Measurements from ENCODE around the gene AGBL4. TPM values are rescaled to one million over a fixed set of nuclear protein-coding genes. Genes with fewer than 3 reads are reported as not detected.

Gene AGBL4
- total RNA-seq, 1 donor from 2014 or later, result 0.39 TPM

DNA sequence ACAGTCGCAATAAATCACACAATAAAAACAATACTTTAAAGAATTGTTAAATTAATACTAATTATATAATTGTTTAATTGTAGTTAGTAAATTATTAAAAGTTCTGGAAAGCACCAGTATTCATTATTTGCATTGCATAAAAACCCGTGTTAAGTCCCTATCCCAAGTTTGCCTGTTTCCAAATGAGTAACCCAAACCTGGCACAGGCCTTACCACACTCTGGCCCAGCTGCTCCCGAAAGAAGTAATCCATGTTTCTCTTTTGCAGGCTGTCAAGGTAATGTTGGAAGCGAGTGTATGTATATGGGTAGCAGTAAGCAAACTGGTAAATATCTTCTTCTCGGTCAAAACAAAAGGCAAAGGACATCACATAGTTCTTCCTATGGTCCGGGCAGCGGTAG is 978.4 kb downstream of the AGBL4 start:
- Mint-ChIP-seq H3K27me3 (no peaks in the 10 kb centered on the region), H3K9me3 (no peaks in the 10 kb centered on the region), H3K36me3 (no peaks in the 10 kb centered on the region), H3K4me1 (ENCODE audit: unreplicated experiment) (no peaks in the 10 kb centered on the region), H3K4me3 (no peak overlapping the region), H3K27ac (no peak overlapping the region)
- TF ChIP-seq, protein P1, sequence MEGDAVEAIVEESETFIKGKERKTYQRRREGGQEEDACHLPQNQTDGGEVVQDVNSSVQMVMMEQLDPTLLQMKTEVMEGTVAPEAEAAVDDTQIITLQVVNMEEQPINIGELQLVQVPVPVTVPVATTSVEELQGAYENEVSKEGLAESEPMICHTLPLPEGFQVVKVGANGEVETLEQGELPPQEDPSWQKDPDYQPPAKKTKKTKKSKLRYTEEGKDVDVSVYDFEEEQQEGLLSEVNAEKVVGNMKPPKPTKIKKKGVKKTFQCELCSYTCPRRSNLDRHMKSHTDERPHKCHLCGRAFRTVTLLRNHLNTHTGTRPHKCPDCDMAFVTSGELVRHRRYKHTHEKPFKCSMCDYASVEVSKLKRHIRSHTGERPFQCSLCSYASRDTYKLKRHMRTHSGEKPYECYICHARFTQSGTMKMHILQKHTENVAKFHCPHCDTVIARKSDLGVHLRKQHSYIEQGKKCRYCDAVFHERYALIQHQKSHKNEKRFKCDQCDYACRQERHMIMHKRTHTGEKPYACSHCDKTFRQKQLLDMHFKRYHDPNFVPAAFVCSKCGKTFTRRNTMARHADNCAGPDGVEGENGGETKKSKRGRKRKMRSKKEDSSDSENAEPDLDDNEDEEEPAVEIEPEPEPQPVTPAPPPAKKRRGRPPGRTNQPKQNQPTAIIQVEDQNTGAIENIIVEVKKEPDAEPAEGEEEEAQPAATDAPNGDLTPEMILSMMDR (conservative IDR thresholded peaks at IDR 0.05), result no peak
- DNase-seq (ENCODE audit: extremely low spot score, unreplicated experiment), result no peak

- DNase-seq (ENCODE audit: extremely low spot score, unreplicated experiment), result no peak
- Mint-ChIP-seq H3K27me3 (no peaks in the 10 kb centered on the region), H3K27ac (no peak overlapping the region), H3K9me3 (no peaks in the 10 kb centered on the region), H3K4me1 (ENCODE audit: unreplicated experiment) (no peaks in the 10 kb centered on the region), H3K36me3 (no peaks in the 10 kb centered on the region), H3K4me3 (no peak overlapping the region)
- TF ChIP-seq, protein P1 (conservative IDR thresholded peaks at IDR 0.05), result no peak
Measured at GRCh38 chr1:49036700-49037099, 987.1 kb downstream of the AGBL4 start.

DNA sequence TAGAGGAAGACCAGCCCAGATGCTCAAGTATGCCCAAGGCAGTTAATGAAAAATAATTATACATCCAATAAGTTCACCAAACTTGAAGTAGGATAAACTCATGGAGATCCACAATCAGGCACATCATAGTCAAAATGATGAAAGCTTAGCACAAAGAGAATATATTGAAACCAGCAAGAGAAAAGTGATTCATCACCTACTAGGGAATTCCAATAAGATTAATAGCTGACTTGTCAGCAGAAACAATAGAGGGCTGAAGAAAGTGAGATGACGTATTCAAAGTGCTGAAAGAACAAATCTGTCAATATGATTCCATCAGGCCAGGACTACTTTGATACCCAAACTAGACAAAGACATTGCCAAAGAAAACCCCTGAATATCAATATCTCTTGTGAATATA is 995.4 kb downstream of the AGBL4 start:
- no peak overlapping the region for H3K27ac Mint-ChIP-seq
- H3K36me3 Mint-ChIP-seq, result no peaks in the 10 kb centered on the region
- H3K9me3 Mint-ChIP-seq, result peaks cover 12% of the 10 kb centered on the region
- H3K4me3 Mint-ChIP-seq, result no peak overlapping the region
- TF ChIP-seq, protein P1 (conservative IDR thresholded peaks at IDR 0.05), result no peak
- H3K27me3 Mint-ChIP-seq, result no peaks in the 10 kb centered on the region
- no peaks in the 10 kb centered on the region for H3K4me1 Mint-ChIP-seq (ENCODE audit: unreplicated experiment)
- no peak for DNase-seq (ENCODE audit: extremely low spot score, unreplicated experiment)

DNA sequence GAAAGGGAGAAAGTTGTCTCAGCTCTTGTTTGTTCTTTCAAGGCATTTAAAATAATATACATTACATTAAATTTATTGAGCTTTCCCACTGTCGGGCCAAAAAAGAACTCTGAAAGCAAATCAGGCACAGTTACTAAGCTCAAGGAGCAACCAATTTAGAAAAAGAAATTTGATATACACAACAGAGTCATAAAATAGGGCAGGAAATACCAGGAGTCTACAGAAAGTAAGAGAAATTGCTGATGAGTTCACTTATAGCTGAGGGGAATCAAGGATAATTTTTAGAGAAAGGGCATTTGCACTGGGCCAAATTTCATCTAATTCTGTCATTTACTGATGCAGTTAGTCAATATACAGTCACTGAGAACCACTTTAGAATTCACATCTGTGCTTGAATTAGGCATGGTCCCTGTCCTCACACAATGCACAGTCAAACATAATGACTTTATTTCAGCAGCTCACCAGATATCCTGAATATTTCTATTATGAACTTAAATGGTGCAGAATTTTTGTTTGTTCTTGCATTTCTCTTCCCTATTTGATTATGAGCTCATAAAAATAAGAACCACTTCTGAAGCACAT is 997.4 kb downstream of the AGBL4 start:
- Mint-ChIP-seq H3K27me3 (no peaks in the 10 kb centered on the region), H3K9me3 (peaks cover 12% of the 10 kb centered on the region), H3K27ac (no peak overlapping the region), H3K36me3 (no peaks in the 10 kb centered on the region), H3K4me1 (ENCODE audit: unreplicated experiment) (no peaks in the 10 kb centered on the region), H3K4me3 (no peak overlapping the region)
- TF ChIP-seq, protein P1 (conservative IDR thresholded peaks at IDR 0.05), result no peak
- DNase-seq (ENCODE audit: extremely low spot score, unreplicated experiment), result no peak

DNA sequence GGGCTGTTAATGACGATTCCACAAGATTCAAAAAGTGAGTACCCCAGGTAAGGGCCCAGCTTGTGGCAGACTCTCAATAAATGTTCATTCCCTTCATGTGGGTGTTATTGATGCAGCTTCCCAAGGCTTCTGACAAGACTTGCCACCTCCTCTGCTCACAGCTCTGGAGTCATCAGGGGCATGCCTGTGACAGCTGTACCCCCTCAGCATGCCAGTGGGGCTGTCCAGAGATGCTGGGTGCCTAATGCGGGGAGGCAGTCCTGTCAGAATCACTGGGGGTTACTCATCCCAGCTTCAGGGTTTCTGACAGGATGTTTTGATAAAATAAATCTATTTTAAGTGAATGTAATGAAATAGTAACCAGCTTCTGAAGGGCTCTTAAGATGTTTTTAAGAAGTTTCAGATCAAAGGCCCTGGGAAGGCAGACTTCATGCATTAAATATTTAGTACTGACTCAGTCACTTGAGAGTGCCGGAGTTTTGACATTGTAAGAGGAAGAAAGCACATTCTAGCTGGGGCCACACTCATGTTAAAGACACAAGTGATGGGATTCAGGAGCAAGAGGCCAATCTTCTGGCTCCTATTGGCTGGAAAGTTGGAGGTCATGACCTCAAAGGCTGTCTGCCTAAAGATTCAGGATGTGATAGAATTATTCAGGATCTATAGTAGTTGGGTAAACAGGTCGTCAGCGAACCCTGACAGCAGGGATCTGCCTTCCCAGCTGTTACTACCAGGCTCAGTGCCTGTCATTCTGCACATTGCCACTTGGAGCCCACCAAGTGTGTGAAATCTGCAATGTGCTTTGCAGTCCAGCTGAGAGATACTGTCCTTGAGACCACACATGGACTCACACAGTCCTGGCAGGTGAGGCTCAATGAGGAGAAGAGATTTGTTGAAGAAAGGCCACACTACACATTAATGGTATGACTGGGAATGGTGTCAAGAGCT is 1007.5 kb downstream of the AGBL4 start:
- Mint-ChIP-seq H3K4me1 (ENCODE audit: unreplicated experiment) (no peaks in the 10 kb centered on the region), H3K27ac (no peak overlapping the region), H3K9me3 (no peaks in the 10 kb centered on the region), H3K4me3 (no peak overlapping the region), H3K36me3 (no peaks in the 10 kb centered on the region), H3K27me3 (no peaks in the 10 kb centered on the region)
- no peak for DNase-seq (ENCODE audit: extremely low spot score, unreplicated experiment)
- TF ChIP-seq, protein P1 (conservative IDR thresholded peaks at IDR 0.05), result no peak
